Upper lobe of left lung (tissue), 6 donors: Measurements from ENCODE around the gene CNTLN. TPM values are rescaled to one million over a fixed set of nuclear protein-coding genes. Genes with fewer than 3 reads are reported as not detected.

Experiments used
- ATAC-seq, 2 donors: fragments of 200-7000 bp; cut with Tn5 transposase; one replicate each; pipeline ENCODE4 v1.9.1; 2022; ENCODE audit warnings: mild to moderate bottlenecking in 2 of 2, moderate library complexity in 2 of 2; ENCODE audit not compliant: low FRiP score in 2 of 2
- DNase-seq, 2 donors: peaks; one replicate each; pipeline ENCODE4 v3.0.0-alpha.2; 2019 to 2020
- H3K27ac ChIP-seq, 4 donors: fragments of 200-600 bp; sonication (generic); one replicate each; pipeline ENCODE4 v1.5.1; 2016 to 2019
- H3K27me3 ChIP-seq, 4 donors: fragments of 200-600 bp; sonication (generic); one replicate each; pipeline ENCODE4 v1.5.1; 2017 to 2019
- H3K36me3 ChIP-seq, 4 donors: fragments of 200-600 bp; sonication (generic); one replicate each; pipeline ENCODE4 v1.5.1; 2016 to 2019
- H3K4me1 ChIP-seq, 4 donors: fragments of 200-600 bp; sonication (generic); one replicate each; pipeline ENCODE4 v1.5.1; 2018 to 2019
- H3K4me3 ChIP-seq, 4 donors: fragments of 200-600 bp; sonication (generic); one replicate each; pipeline ENCODE4 v1.5.1; 2017 to 2019; ENCODE audit warnings: mild to moderate bottlenecking in 2 of 4, moderate library complexity in 1 of 4
- H3K9me3 ChIP-seq, 4 donors: fragments of 200-600 bp; sonication (generic); one replicate each; pipeline ENCODE4 v1.5.1; 2018 to 2019
- CTCF ChIP-seq, 6 experiments: fragments of 450-650 bp in 4 of 6; fragments of 200-600 bp in 2 of 6; sonication (generic) in 2 of 6; IDR thresholded peaks; one replicate each; pipeline ENCODE4 v1.5.1; 2016 to 2019; ENCODE audit warnings: antibody characterized with exemption in 6 of 6
- EP300 ChIP-seq, 4 donors: sonication (generic); formaldehyde crosslinking; IDR thresholded peaks; one replicate each; pipeline ENCODE4 v1.5.1; 2017; ENCODE audit warnings: antibody characterized with exemption in 4 of 4, control low read depth in 2 of 4
- POLR2A ChIP-seq, 4 donors: fragments of 450-650 bp; IDR thresholded peaks; one replicate each; pipeline ENCODE4 v1.5.1; 2016 to 2017; ENCODE audit warnings: antibody characterized with exemption in 4 of 4, mild to moderate bottlenecking in 2 of 4
- POLR2AphosphoS5 ChIP-seq, 2 donors: sonication (generic); formaldehyde crosslinking; IDR thresholded peaks; one replicate each; pipeline ENCODE4 v1.5.1; 2017; ENCODE audit warnings: antibody characterized with exemption in 2 of 2
- WGBS, 2 donors: methylation state at CpG; one replicate each; pipeline ENCODE4 v1.1.5; 2017 to 2018; 5-methylcytosine and 5-hydroxymethylcytosine counted together
- total RNA-seq, 6 donors: library from RNA; depleted of rRNA in 4 of 6; stranded (reverse); fragments of >200 nt in 4 of 6; gene quantifications; one replicate each; pipeline versions ENCODE4 v1.1.0 to v1.2.1, GENCODE V29; 2016 to 2021
- donor health status: DM: no; HTN: no; CAD: no; lungs with moderate emphysema.
- donor health status: DM: no; HTN: yes; CAD: no; lungs with severe emphysema.

CNTLN gene
- total RNA-seq, 6 donors from 2014 or later, result 5.5 to 58.7 (median 8.4) TPM

DNA sequence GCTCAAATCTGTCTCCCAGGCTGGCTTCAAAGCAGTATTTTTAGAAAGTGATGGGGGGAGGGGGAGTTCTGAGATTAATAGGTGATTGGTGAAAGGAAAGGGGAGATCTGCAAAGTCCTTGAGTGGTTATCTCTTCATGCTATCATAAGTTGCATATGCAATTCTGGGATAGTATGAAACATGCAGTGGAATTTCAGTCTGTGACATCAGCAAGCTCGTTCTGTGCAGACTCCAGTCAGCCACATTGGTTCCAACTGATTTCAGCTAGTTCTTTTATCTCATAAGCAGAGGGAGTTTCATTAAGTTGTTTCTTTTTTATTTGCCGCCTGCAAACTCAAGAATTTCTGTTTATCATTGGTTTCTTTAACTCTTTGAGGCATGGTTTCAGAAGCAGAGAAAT is 263.5 kb downstream of the CNTLN start:
- no peaks in the 10 kb centered on the region for H3K9me3 ChIP-seq
- TF ChIP-seq CTCF (IDR thresholded peaks at IDR 0.05), result no peak
- TF ChIP-seq EP300 (IDR thresholded peaks at IDR 0.05), result no peak
- no peak for TF ChIP-seq POLR2AphosphoS5 (IDR thresholded peaks at IDR 0.05)
- no peak for TF ChIP-seq POLR2A (IDR thresholded peaks at IDR 0.05)
- no peak overlapping the region for H3K4me3 ChIP-seq
- no peaks in the 10 kb centered on the region for H3K36me3 ChIP-seq
- H3K27me3 ChIP-seq, result no peaks in the 10 kb centered on the region
- DNase-seq, result no peak
- no peaks in the 10 kb centered on the region for H3K4me1 ChIP-seq
- no peak overlapping the region for H3K27ac ChIP-seq
- no peak for ATAC-seq
- 82 to 92% methylated on average over 2 of the region's 2 CpGs for WGBS, 2 donors

DNA sequence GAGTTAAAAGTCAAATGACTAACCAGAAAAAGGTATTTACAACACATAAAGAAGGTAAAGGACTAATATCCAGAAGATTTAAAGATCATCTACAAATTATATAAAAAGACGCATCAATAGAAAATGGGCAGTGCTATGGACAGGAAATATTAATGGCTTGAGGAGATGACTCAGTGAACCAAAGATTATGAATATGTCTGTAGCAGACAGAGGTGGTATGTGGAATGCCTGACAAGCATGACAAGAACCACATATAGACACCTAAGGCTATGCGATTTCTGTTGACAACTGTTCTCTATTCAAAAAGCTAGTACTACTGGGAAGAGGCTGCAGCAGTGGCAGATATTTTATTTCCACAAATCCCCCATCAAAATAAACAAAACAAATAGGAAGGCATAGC is 267.0 kb downstream of the CNTLN start:
- ATAC-seq (no peak), DNase-seq (no peak)
- no peak overlapping the region for H3K27ac ChIP-seq
- H3K36me3 ChIP-seq, result no peaks in the 10 kb centered on the region
- H3K4me3 ChIP-seq, result no peak overlapping the region
- no peaks in the 10 kb centered on the region for H3K4me1 ChIP-seq
- WGBS, 2 donors, result 73 to 96% methylated on average over 2 of the region's 2 CpGs
- TF ChIP-seq EP300 (IDR thresholded peaks at IDR 0.05) (no peak), POLR2A (IDR thresholded peaks at IDR 0.05) (no peak), CTCF (IDR thresholded peaks at IDR 0.05) (no peak), POLR2AphosphoS5 (IDR thresholded peaks at IDR 0.05) (no peak)
- H3K27me3 ChIP-seq, result no peaks in the 10 kb centered on the region
- H3K9me3 ChIP-seq, result no peaks in the 10 kb centered on the region

DNA sequence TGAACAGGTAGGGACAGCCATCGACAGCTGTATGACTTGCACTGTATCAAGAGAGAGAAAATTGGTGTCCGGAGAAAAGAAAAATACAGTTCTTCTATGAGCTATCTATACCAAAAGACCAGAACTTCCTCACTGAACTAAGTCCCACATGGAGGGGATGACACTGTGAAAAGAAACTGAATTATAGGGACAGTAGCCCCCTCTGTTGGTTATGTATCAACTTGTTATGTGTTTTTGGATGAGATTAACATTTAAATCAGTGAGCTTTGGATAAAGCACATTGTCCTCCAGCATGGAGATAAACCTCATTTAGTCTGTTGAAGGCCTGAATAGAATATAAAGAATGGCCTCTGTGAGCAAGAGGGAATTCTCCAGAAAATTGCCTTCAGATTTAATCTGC is 267.5 kb downstream of the CNTLN start:
- Histone ChIP-seq H3K9me3 (no peaks in the 10 kb centered on the region), H3K36me3 (no peaks in the 10 kb centered on the region), H3K4me3 (no peak overlapping the region), H3K4me1 (no peaks in the 10 kb centered on the region), H3K27me3 (no peaks in the 10 kb centered on the region), H3K27ac (no peak overlapping the region)
- ATAC-seq (no peak), DNase-seq (no peak)
- TF ChIP-seq CTCF (IDR thresholded peaks at IDR 0.05) (no peak), POLR2A (IDR thresholded peaks at IDR 0.05) (no peak), POLR2AphosphoS5 (IDR thresholded peaks at IDR 0.05) (no peak), EP300 (IDR thresholded peaks at IDR 0.05) (no peak)
- WGBS, 2 donors, result 97% methylated on average over 2 of the region's 2 CpGs

DNA sequence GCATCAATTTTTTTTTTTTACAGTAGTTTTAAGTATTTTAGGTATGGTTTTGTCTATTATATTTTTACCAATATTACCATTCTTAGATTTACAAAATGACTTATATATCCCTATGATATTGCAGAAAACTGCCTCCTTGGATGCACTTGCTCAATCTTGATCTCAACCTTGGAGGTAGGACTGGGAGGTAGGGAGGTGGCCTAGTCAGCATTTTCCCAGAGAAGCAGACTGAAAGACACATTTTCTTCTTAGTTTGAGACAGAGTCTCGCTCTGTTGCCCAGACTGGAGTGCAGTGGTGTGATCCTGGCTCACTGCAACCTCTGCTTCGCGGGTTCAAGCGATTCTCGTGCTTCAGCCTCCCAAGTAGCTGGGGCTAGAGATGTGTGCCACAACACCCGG is 268.7 kb downstream of the CNTLN start:
- 97% methylated on average over 6 of the region's 6 CpGs for WGBS, 2 donors
- TF ChIP-seq CTCF (IDR thresholded peaks at IDR 0.05) (no peak), POLR2AphosphoS5 (IDR thresholded peaks at IDR 0.05) (no peak), EP300 (IDR thresholded peaks at IDR 0.05) (no peak), POLR2A (IDR thresholded peaks at IDR 0.05) (no peak)

GRCh38 chr9:17414986-17415385 is 280.1 kb downstream of the CNTLN start:
- Histone ChIP-seq H3K36me3 (peaks cover 0 to 4% (median 0%) of the 10 kb centered on the region in 4 donors), H3K27ac (no peak overlapping the region), H3K4me3 (no peak overlapping the region), H3K9me3 (no peaks in the 10 kb centered on the region), H3K27me3 (no peaks in the 10 kb centered on the region), H3K4me1 (no peaks in the 10 kb centered on the region)
- WGBS, 2 donors, result 75 to 79% methylated on average over 3 of the region's 3 CpGs
- DNase-seq (no peak), ATAC-seq (no peak)
- TF ChIP-seq POLR2AphosphoS5 (IDR thresholded peaks at IDR 0.05) (no peak), EP300 (IDR thresholded peaks at IDR 0.05) (no peak), POLR2A (IDR thresholded peaks at IDR 0.05) (no peak), CTCF (IDR thresholded peaks at IDR 0.05) (no peak)

More for the DNA sequence above, 268.7 kb downstream of the CNTLN start:
- no peak overlapping the region for H3K27ac ChIP-seq
- no peaks in the 10 kb centered on the region for H3K4me1 ChIP-seq
- H3K27me3 ChIP-seq, result no peaks in the 10 kb centered on the region
- DNase-seq, result no peak
- H3K9me3 ChIP-seq, result no peaks in the 10 kb centered on the region
- ATAC-seq, result no peak
- H3K36me3 ChIP-seq, result no peaks in the 10 kb centered on the region
- H3K4me3 ChIP-seq, result no peak overlapping the region
